ENCODE results near the gene PIRT.
"Not testable (repeated sequence)": the region's sequence is repeated elsewhere in the genome, so short reads cannot be mapped to it uniquely, and the experiment has no call there.

Gene PIRT

DNA sequence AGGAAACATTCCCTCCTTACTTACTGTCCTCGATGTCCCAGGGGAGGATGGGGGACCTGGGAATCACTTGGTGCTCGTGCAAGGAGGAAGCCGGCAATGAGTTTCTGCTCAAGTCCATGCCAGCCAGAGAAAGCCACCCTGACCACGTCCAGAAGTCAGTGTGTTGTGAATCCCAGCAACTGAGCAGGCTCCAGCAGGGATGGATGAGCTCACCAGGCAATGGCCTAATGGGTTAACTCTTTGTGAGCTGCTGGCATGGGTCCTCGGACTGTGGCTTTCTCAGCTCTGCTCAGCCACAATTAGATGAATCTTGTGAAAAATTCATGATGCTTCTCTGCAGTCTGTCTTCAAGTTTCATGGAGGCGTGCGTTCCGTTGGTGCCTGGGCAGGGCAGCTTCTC lies at the start of gene PIRT:
TSS of gene PIRT (minus strand) at position 167 of the 400 bp plus-strand sequence. CDS start 12,442 bp downstream, outside the sequence.
- peak; percentile 15 for DNase-seq (ENCODE audit: low spot score)

- no peak for DNase-seq (ENCODE audit: low spot score)
These were observed 44.1 kb upstream of the PIRT start for GRCh38 chr17:10881959-10882358.

DNA sequence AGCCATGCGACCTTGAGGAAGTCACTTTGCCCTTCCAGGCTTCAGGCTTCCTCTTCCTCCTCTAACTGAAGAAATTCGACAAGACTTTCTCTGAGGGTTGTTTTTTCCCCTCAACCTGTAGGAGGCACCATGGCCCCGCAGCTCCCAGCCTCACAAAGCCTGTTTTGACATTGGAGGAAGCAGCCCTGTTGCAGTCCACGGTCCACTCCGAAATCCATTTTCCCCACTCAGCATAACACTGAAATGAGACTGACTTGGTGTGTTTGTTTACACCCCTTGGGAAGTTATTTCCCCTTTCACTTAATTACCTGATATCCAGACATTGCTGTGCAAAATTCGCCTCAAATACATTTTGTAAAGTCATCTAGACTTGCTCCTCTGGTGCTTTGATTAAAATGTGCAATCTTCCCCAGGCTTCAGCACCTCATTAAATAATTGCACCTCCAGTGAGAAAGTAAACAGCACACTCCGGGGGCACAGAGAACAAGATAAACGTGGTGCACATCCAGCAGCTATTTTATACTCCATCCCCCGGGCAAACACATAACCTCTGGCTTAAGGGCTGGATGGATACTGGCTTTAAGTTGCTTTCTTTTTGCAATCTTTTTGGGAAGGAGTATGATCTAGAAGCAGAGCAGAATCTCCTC lies 41.4 kb upstream of the PIRT start:
- peak; percentile 72 for DNase-seq (ENCODE audit: low spot score)

DNA sequence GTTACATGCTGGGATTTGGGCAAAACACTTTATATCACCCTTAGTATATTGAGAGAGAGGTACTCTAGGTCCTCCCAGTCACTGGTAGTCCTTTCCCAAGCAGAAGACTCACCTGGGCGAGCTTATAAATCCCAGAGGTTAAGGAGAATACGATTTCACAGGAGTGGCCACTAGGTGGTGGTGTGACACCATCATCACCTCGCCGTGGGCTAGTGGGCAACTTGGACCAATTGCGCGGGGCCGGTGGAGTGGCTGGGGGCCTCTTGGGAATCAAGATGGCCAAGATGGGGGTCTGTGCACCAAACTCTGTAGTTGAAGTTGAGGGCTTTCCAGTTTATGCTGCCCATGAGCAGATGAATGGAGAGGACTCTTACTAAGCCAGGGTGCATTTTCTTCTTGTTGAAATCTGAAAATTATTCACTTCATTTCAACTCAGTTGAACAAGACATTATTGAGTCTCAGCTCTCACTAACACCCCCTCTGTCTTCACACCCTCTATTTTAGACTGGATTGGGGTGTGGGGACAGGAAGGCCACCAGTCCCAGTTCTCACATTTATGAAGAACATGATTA lies 38.2 kb upstream of the PIRT start:
- peak; percentile 45 for DNase-seq (ENCODE audit: low spot score)

DNA sequence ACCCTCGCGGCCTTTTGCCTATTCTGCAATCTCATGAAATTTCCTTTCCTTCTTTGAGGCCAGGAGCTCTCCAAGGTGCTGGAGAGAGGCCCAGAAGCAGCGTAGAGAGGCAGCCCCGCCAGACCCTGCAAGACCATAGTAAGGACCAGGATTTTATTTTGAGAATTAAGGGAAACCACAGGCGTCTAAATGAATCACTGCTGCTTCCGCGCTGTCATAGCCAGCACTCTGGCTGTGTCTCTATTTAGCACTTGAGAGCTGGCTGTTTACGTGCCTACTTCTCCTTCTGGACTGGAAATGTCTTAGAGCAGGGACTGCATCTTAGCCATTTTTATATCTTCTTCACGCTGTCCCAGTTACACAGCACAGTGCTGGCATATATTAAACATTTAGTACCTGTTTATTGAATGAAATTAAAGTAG lies 37.6 kb upstream of the PIRT start:
- DNase-seq (ENCODE audit: low spot score): peak; percentile 70

DNA sequence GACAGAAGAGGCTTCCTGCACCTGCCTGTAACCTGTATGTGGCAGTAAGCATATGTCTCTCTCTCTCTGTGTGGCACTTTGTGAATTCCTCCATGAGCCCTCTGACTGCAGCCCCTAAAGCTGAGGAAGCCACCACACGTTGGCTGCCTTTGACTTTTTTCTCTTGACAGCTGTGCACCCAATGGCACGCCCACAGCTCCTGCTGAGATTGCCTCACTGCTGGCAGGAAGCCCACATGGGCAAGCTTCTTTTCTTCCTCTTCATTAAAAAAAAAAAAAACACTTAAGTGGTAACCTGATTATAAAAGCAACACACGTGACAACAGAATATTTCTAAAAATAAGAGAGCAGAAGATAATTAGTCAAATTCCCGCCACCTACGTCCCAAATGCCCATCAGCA lies 34.0 kb upstream of the PIRT start:
- DNase-seq (ENCODE audit: low spot score): peak; percentile 12

DNA sequence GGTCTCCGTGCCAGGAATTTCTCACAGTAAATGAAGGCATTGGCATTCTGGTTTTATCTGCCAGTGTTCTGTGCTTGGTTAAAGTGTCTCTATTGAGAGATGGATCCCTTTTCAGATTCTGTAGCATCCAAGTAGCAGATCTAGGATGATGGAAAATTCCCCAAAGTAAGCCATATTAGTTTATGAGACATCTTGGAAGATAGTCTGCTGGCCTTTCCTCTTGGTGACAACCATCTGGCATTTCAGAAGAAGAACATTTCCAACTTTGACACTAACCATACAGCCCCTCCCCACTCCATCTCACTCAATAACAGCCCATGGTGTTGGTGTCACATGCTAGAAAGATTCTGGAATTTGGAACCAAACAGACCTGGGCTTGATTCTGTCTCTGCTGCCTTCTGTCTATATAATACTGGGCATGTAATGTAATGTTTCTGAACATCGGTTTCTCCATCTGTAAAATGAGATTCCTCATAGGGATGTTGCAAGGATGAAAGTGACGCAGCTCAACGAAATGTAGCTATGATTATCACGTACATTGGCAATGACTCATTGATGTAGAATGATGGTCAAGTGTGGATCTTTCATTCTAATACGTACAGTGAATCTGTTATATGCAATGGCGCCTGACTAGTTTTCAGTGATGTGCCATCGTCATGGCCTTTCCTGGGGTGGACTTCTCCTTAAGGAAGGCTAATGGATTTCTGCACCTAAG lies 32.6 kb upstream of the PIRT start:
- DNase-seq (ENCODE audit: low spot score): no peak

GRCh38 chr17:10868744-10869143 lies 30.9 kb upstream of the PIRT start:
- DNase-seq (ENCODE audit: low spot score): not testable (repeated sequence)

- DNase-seq (ENCODE audit: low spot score): no peak
These were observed 21.2 kb upstream of the PIRT start for GRCh38 chr17:10859051-10859450.

- DNase-seq (ENCODE audit: low spot score): no peak
These were observed 20.1 kb upstream of the PIRT start for GRCh38 chr17:10857976-10858375.

GRCh38 chr17:10846636-10847035 lies 8.7 kb upstream of the PIRT start:
- not testable (repeated sequence) for DNase-seq (ENCODE audit: low spot score)

DNA sequence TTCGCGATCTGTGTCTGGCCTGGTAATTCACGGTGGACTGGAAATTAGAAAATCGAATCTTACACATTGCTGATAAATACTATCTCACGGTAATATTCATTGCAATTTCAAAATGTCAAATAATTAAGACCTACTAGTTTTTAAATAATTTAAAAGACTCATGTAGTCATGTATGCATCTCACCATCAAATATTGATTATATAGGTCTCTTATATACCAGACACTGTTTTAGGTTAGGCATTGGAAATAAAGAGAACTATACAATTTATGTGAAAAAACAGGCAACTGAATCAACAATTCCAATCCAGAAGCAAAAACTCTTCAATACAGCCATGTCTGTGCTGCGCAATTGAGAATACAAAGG lies 7.5 kb upstream of the PIRT start:
- no peak for DNase-seq (ENCODE audit: low spot score)

DNA sequence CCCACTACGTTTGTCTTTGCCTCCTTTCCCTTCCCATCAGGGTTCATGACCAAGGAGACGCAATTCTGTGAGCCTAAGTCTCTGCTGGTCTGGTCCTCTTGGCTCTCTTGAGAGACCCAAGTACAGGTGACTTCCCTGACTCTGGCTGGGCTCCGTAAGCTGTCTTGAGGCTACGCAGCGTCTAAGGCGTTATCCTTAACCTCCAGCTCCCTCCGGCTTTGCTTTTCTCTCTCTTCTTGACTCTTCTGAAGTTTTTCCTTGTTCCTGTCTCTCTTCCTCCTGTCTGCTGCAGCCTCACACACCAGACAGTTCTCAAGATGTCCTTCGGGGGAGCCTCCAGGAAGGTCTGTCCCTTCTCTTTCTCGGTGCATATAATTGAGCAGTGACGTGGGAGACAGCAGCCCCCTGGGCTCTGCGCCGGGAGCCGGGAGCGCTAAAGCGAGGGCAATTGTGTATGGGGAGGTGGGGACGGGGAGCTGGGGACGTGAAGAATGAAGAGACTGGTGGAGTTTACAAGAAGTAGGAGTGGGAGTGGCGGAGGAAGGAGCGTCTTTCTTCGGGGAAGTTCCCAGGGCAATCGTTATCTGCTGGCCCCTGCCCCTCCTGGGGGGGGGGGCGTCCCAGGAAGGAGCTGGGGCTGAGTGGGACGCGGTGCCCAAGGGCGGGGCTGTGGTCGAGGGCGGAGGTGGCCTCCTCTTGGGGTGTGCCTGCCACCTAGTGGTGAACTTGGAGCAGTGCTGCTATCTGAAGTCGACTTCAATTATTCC lies 6.9 kb upstream of the PIRT start:
- DNase-seq (ENCODE audit: low spot score): peak; percentile 72

- no peak for DNase-seq (ENCODE audit: low spot score)
These were observed 5.9 kb upstream of the PIRT start for GRCh38 chr17:10843811-10844210.

DNA sequence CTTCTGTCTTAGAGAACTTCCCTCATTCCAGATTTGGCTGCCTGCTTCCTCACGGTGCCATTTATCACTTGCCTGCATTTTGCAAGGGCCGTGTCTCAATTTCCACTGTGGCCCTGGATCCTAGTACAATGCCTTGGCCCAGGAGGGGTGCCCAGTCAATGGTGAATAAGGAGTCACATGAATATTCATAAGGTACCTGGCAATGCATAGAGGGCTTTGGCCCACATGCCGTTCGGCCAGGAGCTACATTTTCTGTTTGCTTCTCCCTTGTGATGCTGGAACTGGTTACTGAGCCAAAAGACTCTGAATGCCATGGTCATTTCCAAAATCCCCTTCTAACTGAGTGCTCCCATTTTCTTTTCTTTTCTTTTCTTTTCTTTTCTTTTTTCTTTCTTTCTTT lies 4.8 kb upstream of the PIRT start:
- DNase-seq (ENCODE audit: low spot score): peak; percentile 78

DNA sequence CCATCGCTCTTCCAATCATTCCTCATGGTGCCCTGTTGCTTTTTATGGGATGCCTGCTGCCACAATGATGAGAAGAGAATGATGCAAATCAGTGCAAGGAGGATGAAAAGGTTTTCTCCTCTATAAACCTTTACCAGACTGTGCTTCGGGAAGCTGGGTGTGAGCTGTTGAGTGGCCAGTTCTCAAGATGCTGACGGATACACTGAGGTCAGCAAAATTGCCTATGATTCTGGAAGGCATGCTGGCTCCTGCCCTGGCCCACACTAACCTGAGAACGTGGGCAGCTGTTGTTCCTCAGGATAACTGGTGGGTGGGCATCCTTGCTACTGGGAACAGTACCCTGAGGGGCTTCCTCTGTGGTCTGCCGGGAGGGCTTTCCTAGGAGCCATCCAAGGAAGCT lies 795 bp upstream of the PIRT start:
- DNase-seq (ENCODE audit: low spot score): no peak

DNA sequence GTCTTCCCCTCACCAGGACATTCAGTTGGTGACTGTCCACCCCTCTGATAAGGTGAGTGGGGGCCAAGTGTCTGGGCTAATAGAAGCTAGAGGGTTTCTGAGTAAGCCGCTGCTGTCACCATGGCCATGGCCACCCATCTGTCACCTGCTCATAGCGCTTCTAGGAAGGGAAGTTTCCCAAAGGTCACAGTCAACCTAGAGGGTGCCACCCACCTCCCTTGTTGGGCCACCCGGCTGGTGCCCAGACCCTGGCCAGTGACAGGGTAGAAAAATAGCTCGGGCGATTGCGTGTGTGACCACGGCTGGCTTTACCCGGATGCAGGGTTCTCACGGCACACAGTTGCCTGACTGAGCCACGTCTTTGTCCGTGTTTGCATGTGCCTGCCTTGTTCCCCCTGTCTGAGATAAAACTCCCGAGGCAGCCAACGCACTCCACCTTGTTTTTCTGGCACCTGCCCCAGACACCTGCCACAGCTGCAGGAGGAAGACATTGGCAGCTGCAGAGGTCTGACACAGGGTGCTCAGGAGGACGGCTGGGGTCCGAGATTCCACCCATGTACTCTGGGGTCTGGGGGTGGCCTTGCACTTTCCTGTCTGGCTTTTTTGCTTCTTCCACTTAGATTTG lies 809 bp downstream of the PIRT start:
- DNase-seq (ENCODE audit: low spot score): no peak

GRCh38 chr17:10836145-10836544 lies 1.7 kb downstream of the PIRT start:
- DNase-seq (ENCODE audit: low spot score): no peak

DNA sequence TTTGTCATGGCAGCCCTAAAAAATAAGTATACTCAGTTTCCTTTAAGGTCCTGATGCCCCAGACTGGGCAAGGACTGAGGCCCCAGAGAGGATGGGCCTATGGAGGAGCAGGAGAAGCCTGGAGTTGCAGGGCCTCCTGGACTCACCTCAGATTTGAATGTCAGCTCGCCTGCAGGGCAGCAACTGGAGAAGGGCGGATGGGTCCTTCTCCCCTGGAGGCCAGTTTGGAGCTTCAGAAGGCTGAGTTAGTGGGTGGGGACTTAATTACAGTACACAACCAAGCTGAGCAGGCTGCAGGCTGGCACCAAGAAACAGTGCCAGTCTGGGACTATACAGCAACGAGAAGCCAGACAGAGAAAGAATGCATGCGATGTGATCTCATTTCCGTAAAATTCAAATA lies 6.2 kb downstream of the PIRT start:
- no peak for DNase-seq (ENCODE audit: low spot score)

DNA sequence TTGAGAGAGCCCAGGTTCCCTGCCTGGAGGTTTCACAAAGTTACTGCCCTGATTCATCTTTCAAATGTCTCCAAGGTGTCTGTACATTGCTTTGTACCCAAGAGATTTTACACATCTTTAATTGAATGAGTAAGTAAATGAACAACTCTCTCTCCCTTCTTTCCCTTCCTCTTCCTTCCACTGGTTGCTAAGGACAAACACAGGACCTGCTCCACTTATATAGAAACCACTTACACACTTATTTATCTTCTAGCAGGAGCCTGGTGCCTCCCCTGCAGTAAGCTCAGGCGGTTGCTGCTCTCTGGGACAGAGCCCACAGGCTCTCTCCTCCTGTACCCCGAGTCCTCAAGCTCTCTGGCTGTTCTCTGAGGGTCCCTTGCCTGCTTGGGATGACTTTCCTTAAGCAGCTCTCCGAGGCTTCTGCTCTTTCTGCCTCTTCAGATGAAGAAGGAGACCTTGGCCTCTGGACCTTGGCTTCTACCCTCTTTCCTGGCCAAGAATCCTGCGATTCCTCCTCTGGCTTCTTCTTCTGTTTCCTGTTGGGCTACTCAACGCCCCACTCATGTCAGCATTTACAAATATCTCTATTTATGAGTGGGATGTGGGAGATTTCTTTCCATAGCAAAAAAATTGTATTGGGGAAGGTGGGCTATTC lies 9.9 kb downstream of the PIRT start:
- no peak for DNase-seq (ENCODE audit: low spot score)

DNA sequence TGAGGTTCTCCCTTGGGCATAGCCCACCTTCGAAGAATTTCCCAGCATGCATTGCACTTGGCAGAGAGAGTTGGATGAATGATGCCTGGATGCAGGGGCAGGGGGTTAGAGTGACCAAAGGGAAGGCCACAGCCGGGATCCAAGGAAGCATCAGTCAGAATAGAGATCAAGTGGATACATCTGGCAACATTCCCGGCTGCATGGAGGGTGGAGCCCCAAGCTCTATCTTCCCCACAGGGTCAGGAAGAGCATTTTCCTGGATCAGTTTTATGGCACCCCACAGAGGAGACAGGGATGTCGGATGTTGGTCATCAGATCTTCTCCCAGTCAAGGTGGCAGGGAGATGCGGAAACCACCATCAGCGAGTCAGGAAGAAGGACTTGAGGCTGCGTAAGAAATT lies 13.0 kb downstream of the PIRT start:
- DNase-seq (ENCODE audit: low spot score): no peak

GRCh38 chr17:10821770-10822169 lies 16.1 kb downstream of the PIRT start:
- DNase-seq (ENCODE audit: low spot score): no peak

All from pons (tissue), 1 donor.